UCSD-AML1 (cell line): ENCODE results near the gene PEX6.

Experiments used
- DNase-seq: peaks from one replicate; lab custom pipeline; 2025; ENCODE audit not compliant: unreplicated experiment; lab: John Stamatoyannopoulos, UW

Gene PEX6

GRCh38 chr6:42936398-42936797 is 42.6 kb downstream of the PEX6 start:
- DNase-seq, result no peak

- no peak for DNase-seq
These were observed 43.7 kb downstream of the PEX6 start for GRCh38 chr6:42935322-42935721.

GRCh38 chr6:42933205-42933604 is 45.8 kb downstream of the PEX6 start:
- DNase-seq, result no peak

GRCh38 chr6:42932412-42932811 is 46.6 kb downstream of the PEX6 start:
- DNase-seq, result no peak

DNA sequence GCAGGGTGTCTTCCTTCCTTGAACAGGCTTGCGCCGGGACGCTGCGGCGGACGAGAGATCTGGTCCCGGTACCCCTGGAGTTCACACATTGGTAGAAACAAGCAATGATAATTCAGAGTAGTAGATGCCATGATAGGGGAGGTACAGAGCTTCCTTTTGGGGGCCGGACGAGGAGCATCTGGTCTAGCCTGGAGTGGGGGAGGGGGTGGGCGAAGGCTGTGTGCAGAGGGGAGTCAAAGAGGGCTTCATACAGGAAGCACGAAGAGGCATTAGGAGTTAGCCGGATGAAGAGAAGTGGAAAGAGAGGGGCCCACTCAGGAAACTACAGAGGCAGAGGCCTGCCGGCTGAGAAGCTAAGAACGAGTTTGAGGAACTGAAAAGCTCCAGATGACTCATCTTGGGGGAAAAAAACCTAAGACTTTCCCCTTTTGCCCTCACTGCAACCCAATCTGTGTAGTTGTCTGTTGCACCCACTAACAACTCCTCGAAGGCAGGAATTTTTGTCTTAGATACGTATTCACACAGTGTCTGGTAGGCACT is 49.1 kb downstream of the PEX6 start:
- DNase-seq, result peak; percentile 87

- DNase-seq, result peak; percentile 97
These were observed 49.8 kb downstream of the PEX6 start, which contains the start of gene CNPY3 for GRCh38 chr6:42928986-42929820. Gene CNPY3 (plus strand): TSS chr6:42929480. CDS start chr6:42929571, 91 bp downstream.

DNA sequence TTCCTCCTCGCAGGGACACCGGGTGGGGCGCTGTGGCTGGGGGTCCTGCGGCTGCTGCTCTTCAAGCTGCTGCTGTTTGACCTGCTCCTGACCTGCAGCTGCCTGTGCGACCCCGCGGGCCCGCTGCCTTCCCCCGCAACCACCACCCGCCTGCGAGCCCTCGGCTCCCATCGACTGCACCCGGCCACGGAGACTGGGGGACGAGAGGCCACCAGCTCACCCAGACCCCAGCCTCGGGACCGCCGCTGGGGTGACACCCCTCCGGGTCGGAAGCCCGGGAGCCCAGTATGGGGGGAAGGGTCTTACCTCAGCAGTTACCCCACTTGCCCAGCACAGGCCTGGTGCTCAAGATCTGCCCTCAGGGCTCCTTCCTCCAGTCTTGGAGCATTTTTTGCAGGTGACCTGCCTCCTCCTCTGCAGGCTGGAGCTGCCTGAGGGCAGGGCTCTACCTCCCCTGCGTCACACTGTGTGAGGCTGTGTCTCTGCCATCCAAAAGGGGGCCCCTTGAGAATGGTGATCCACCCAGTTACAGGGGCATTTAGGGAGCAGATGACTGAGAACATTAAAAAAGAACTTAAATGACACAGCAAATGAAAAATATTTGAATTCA is 53.6 kb downstream of the PEX6 start:
- DNase-seq, result no peak

GRCh38 chr6:42923666-42924065 is 55.3 kb downstream of the PEX6 start:
- DNase-seq, result no peak

DNA sequence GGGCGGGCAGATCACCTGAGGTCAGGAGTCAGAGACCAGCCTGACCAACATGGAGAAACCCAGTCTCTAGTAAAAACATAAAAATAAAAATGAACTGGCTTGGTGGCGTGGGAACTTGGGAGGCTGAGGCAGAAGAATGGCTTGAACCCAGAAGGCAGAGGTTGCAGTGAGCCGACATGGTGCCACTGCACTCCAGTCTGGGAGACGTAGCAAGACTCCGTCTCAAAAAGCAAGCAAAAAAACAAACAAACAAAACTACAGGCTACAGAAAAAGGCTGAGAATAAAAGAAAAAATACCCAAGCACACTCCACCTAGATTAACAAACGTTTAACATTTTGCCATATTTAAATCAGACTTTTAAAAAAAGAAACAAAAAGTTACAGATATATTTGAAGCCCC is 57.2 kb downstream of the PEX6 start:
- DNase-seq, result no peak

DNA sequence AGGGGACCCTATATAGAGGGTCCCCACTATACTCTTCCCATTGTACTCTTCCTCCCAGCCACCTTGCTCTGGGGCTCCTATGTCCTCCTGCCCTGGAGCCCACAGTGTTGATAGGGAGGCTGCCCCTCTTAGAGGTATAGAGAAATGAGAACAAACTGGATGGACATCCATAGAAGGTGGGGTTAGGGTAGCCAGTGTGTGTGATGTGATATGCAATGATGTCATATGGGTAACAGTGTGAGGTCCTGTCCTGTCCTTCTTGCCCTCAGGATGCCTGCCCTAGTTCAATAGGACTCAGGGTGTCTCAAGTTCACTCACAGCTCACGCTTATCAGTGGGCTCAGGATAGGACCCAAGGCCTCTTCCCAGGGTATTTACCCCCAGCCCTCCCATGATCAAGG is 62.7 kb downstream of the PEX6 start:
- DNase-seq, result no peak

GRCh38 chr6:42915732-42916131 is 63.2 kb downstream of the PEX6 start, which contains the start of gene PTCRA:
Gene PTCRA (plus strand): TSS chr6:42916053. CDS start chr6:42916070, 17 bp downstream.
- DNase-seq, result no peak

DNA sequence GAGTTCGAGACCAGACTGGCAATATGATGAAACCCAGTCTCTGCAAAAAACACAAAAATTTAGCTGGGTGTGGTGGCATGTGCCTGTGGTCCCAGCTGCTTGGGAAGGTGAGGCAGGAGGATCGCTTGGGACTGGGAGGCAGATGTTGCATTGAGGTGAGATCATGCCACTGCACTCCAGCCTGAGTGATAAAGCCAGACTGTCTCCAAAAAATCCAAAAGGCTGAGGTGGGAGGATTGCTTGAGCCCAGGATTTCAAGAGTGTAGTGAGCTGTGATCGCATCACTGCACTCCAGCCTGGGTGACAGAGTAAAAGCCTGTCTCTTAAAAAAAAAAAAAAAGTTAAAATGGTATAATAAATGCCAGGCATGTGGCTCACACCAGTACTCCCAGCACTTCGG is 64.4 kb downstream of the PEX6 start:
- no peak for DNase-seq
